HG02870 (cell line): Measurements from ENCODE around the gene CABP4.
"Not testable (repeated sequence)": the region's sequence is repeated elsewhere in the genome, so short reads cannot be mapped to it uniquely, and the experiment has no call there.

ENCODE experiments used
- ATAC-seq: cut with Tn5 transposase; IDR thresholded peaks from one replicate; pipeline ENCODE4 v1.9.1; 2021; ENCODE audit warnings: mild to moderate bottlenecking, moderate library complexity; ENCODE audit not compliant: unreplicated experiment

Gene CABP4

GRCh38 chr11:67452141-67452952, 2.8 kb upstream of the CABP4 start, which contains the start of gene GPR152:
Gene GPR152, minus strand, starts transcription at chr11:67452729. Its CDS starts 5 bp downstream, at chr11:67452724.
- ATAC-seq: no peak

GRCh38 chr11:67453816-67454732, 1.1 kb upstream of the CABP4 start:
- ATAC-seq: no peak

GRCh38 chr11:67456068-67456705, 1.0 kb downstream of the CABP4 start:
- ATAC-seq: no peak

GRCh38 chr11:67457453-67457852, 2.3 kb downstream of the CABP4 start:
- no peak for ATAC-seq

- ATAC-seq: no peak
These were observed 3.1 kb downstream of the CABP4 start for GRCh38 chr11:67458266-67458665.

- ATAC-seq: no peak
These were observed 8.0 kb downstream of the CABP4 start for GRCh38 chr11:67463186-67463585.

- ATAC-seq: no peak
These were observed 8.7 kb downstream of the CABP4 start for GRCh38 chr11:67463680-67464410.

GRCh38 chr11:67464411-67465188, 9.4 kb downstream of the CABP4 start:
- peak; percentile 48 for ATAC-seq

- ATAC-seq: no peak
These were observed 10.0 kb downstream of the CABP4 start for GRCh38 chr11:67465189-67465510.

GRCh38 chr11:67465530-67465929, 10.4 kb downstream of the CABP4 start:
- ATAC-seq: not testable (repeated sequence)

GRCh38 chr11:67466367-67466766, 11.2 kb downstream of the CABP4 start:
- no peak for ATAC-seq

GRCh38 chr11:67466962-67467771, 12.0 kb downstream of the CABP4 start:
- ATAC-seq: no peak

GRCh38 chr11:67468056-67468455, 12.9 kb downstream of the CABP4 start:
- ATAC-seq: no peak

- ATAC-seq: no peak
These were observed 13.3 kb downstream of the CABP4 start for GRCh38 chr11:67468456-67468758.

GRCh38 chr11:67468759-67469507, 13.8 kb downstream of the CABP4 start, which contains the start of gene TMEM134:
Gene TMEM134, minus strand, starts transcription at chr11:67469251. Its CDS starts 59 bp downstream, at chr11:67469192.
- ATAC-seq: peak; percentile 65

GRCh38 chr11:67469508-67469811, 14.3 kb downstream of the CABP4 start:
- ATAC-seq: peak; percentile 2

GRCh38 chr11:67470337-67471002, 15.3 kb downstream of the CABP4 start:
- ATAC-seq: no peak

GRCh38 chr11:67472882-67473281, 17.7 kb downstream of the CABP4 start:
- ATAC-seq: no peak
